GM18861 (cell line): ENCODE measurements around the gene FAM222A.
"Not testable (repeated sequence)": the region's sequence is repeated elsewhere in the genome, so short reads cannot be mapped to it uniquely, and the experiment has no call there.

Source experiments
- ATAC-seq: cut with Tn5 transposase; IDR thresholded peaks from one replicate; pipeline ENCODE4 v1.9.1; 2021; ENCODE audit not compliant: unreplicated experiment

The FAM222A gene

GRCh38 chr12:109693653-109694600, 19.7 kb upstream of the FAM222A start:
- no peak for ATAC-seq

- not testable (repeated sequence) for ATAC-seq
These were observed 19.0 kb upstream of the FAM222A start for GRCh38 chr12:109694629-109695028.

DNA sequence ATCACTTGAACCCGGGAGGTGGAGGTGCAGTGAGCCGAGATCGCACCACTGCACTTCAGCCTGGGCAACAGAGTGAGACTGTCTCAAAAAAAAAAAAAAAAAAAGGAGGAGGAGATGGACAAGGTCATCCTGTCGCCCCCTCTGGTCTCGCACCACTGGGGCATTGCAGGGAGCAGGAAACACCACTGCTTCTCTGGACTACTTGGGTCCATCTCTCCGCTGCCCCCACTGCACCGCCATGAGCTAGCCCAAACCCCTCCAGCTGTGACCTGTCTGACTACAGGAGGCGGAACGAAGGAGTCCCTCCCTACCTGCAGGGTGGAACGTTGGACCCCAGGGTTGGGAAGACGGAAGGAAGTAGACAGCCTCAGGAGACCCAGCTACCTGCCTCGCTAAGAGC, 18.2 kb upstream of the FAM222A start:
- no peak for ATAC-seq

DNA sequence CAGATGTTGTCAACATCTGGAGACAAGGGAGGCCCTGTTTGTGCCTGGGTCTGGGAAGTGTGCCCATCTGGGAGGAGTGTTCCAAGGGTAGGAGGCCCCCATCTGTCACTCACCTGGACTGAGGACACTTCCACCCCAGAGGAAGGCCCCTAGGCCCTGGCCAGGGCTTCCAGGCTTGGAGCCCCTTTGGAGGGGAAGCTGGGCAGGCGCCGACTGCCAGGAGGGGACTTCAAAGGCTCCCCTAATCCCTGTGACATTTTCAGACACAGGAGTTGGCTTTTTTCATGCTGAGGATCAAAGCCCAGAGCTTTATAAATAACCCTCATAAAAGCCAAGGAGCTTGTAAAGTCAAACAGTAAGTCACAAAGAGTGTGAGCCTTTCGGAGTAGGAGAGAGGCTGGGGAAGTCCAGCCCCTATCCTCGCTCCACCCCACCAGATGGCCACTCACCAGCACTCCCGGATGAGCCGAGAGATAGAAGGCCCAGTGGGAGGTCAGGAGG, 17.6 kb upstream of the FAM222A start:
- no peak for ATAC-seq

- no peak for ATAC-seq
These were observed 16.9 kb upstream of the FAM222A start for GRCh38 chr12:109696485-109697269.

GRCh38 chr12:109697270-109697553, 16.4 kb upstream of the FAM222A start:
- no peak for ATAC-seq

DNA sequence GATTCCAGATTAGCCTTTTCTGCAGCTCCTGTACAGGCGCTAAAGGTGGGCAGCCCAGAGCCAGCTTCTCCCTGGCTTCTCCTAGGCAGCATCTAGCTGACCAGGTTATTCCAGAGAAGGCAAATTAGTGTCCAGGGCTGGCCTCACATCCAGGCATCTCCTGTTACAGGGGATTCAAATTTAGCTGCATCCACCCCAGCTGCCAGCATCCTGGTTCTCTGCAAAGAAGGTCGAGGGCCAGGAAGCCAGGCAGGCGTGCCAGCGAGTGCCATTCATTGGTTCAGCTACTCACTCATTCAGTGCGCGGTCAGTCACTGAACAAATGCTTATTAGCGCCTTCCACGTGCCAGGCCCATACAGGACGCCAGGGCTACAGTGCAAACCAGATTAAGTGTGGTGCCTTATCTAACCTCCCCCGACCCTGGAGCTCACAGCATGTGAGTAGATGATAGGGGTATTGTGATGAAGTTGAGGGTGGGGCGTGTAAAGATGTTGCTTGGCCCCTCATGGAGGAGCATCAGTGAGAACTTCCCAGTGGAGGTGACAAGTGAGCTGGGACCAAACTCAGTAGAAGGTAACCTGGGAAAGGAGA, 15.7 kb upstream of the FAM222A start:
- no peak for ATAC-seq

DNA sequence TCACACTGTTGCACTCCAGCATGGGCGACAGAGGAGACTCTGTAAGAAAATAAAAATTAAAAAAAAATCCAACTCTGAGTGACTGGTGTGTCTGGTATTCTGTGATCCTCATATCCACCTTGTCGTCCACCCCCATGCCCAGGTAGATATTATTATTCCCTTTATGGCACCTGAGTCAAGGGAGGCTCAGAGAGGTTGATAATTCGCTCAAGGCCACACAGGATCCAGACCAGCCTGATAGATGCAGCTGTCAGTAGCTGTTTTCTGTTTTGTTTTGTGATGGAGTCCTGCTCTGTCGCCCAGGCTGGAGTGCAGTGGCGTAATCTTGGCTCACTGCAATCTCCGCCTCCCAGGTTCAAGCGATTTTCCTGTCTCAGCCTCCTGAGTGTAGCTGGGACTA, 14.8 kb upstream of the FAM222A start:
- no peak for ATAC-seq

DNA sequence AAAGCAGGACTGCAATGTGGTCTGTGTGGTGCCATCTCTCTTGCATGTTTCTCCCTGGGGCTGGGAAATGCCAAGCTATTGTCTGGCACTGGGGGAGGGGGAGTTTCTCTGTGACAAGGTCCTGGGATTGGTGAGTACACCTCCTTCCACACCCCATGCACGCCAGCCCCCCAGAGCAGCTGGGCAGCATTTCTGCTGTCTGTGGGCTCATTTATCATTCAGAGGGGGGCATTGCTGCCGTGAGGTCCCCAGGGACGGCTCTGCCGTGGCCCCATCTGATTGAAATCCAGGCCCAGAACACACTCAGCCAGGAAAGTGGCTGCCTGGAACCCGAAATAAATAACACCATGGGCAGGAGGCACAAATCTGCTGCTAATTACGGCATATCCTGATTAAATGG, 12.6 kb upstream of the FAM222A start:
- no peak for ATAC-seq

DNA sequence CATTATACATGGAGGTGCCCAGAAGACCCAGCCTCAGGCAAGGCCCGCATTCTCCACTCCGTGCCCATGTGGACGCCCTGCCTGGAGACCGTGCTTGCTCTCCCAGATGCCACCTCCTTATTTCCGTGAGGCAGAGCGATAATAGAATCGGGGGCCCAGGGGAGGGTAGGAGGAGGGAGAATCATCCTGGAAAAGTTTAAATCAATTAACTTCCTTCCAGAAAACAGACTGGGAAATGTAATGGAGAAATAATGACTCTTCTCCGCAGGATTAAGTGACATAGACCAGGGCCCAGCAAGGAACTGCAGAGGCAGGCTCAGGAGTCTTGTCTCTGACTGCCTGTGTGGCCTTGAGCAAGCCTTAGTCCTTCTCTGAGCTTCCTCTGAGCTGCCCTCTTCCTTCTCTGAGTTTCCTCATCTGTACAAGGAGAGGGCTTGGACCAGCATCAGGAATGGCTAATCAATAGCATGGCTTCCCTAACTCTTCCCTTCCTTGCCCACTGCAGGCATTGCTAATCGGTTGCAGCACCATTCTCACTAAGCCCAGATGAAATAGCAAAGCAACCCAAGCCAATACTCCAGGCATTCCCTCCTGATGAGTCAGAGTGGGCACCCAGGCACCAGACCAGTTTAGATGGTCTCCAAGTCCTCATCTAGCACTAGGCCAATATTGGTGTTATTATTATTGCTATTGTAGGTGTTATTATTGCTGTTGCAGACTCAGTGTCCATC, 11.3 kb upstream of the FAM222A start:
- no peak for ATAC-seq

DNA sequence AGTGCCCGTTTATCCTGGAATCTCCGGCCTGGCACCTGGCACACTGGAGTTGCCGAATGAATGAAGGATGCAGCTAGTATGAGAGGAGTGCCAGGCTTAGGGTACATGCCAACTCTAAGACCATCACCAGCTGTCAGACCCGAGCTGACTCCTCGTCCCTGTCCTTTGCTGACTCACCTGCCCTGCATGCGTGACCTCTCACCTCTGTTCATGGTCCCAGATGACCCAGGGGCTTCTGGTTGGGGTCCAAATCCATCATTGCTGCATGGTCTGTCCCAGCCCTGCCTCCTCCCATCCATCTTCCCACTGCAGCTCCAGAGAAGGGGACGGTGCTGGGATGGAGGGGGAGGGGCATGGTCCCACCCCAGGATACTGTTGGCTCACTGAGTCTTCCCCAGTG, 9.9 kb upstream of the FAM222A start:
- ATAC-seq = no peak

DNA sequence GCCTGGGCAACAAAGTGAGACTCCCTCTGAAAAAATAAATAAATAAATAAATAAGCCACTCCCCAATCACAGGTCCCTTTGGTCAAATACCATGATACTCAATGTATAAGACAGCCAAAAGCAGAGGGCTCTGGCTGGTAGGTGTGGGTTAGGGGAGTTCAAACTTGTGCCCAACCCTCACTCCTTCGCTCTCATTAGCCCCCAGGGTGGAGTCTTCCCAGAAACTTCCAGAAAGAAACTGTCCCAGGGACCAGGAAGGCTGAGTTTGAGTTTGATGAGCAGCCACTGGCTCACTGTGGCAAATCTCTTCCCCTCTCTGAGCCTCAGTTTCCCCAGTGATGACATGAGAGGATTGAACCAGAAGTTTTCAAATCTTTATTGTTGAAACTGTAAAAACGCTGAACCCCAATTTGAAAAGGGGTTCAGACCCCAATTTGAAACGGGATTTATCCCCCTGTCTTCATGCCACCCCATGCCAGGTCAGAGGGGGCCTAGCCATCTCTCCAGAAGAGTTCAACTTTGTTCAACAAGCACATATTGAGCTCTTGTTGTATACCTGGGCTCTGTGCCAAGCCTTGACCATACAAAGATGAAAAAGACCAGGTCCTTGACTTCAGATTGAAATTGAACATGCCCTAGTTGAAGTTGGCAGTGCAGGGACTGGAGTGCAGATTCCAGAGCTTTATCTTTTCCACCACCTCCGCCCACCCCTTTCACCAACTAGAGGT, 9.1 kb upstream of the FAM222A start:
- ATAC-seq = no peak

DNA sequence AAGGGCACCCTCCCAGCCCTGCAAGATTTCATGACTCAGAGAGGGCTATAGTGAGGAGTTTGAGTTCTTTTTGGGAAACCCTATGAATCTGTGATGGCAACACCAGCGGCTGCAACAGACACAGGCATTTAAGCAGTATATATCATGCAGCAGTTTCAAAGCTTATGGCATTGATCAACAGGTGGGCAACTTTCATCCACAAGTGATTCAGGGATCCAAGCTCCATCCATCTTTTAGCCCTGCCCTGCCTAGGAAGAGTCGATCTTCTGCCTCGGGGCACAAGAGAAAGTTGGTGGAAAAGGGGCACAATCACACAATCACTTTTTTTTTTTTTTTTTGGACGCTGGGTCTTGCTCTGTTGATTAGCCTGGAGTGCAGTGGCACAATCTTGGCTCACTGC, 8.3 kb upstream of the FAM222A start:
- ATAC-seq = no peak

GRCh38 chr12:109706398-109706746, 7.3 kb upstream of the FAM222A start:
- no peak for ATAC-seq

- no peak for ATAC-seq
These were observed 6.7 kb upstream of the FAM222A start for GRCh38 chr12:109706747-109707469.

- ATAC-seq = no peak
These were observed 6.2 kb upstream of the FAM222A start for GRCh38 chr12:109707470-109707821.

DNA sequence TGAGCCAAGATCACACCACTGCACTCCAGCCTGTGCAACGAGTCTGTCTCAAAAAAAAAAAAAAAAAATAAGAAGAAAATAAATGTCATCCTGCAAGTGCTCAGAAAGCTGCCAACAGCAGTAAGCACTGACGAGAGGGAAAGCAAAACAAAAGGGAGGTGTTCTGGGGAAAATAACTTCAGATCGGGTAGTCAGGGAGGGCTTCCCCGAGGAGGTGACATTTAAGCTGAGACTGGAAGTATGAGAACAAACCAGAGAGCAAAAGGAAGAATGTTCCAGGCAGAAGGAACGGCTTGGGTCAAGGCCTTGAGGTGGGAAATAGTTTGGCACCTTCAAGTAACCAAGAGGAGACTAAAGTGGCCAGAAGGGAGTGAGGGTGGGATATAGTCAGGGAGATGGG, 4.7 kb upstream of the FAM222A start:
- no peak for ATAC-seq

DNA sequence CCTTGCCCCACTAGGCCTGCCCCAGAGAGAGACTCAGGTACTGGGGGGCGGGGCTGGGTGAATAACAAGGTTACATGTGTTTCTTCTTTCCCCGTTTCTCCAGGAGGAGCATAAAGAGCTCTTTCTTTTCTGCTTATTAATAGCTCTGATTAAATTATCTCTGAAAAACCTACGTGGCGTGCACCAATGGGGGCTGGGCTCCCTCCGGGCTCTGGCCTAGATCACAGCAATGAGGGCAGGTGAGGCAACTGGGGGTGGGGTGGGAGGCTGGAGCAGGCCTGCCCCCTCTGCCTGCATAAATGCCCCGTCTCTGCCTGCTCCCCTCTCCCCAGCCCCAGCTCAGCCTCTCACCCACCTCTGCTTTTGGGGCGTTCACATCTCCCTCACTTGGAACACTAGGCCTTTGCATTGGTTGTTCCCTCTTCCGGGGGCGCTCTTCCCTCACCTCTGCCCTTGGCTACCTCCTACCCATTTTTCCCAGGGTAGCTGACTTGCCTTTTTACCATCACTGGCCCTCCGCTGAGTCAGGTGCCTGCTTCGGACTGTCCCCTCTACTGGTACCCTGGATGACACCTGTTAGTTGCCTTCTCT, 4.1 kb upstream of the FAM222A start:
- ATAC-seq = no peak

DNA sequence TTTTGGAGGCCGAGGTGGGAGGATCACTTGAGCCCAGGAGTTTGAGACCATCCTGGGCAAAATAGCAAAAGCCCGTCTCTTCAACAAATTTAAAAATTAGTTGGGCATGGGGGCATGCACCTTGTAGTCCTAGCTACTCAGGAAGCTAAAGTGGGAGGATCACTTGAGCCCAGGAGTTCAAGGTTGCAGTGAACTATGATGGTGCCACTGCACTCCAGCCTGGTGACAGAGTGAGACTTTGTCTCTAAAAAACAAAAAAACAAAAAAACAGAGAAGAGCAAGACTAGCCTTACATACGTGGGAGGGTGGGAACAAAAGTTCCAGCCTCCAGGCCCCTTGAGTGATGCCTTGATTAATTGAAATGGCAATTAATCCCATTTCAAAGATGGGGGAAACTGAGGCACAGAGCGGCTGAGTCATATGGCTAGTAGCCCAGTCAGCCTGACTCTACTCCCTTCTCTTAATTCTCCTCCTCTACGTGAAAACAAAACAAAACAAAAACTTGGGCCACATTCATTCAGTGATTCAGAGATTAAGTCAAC, 3.3 kb upstream of the FAM222A start:
- ATAC-seq = no peak
